Activated naive CD4-positive, alpha-beta T cell treated with anti-CD3 and anti-CD28 coated beads, Interleukin-2, amount 50 U/mL, for 72 hours (primary cell): ENCODE results near the gene SEC11A. TPM values are rescaled to one million over a fixed set of nuclear protein-coding genes. Genes with fewer than 3 reads are reported as not detected.
"Not testable (repeated sequence)": the region's sequence is repeated elsewhere in the genome, so short reads cannot be mapped to it uniquely, and the experiment has no call there.

Source experiments
- ATAC-seq, 2 donors: fragments of 150-1000 bp; cut with Tn5 transposase; 2 replicates each; pipeline ENCODE4 v1.10.0; 2021; ENCODE audit warnings: mild to moderate bottlenecking in 2 of 2, moderate library complexity in 2 of 2
- DNase-seq, 2 donors: peaks; one replicate each; pipeline ENCODE4 v3.0.0; 2021 to 2022; ENCODE audit warnings: low spot score in 2 of 2
- H3K27ac Mint-ChIP-seq, 2 donors: one replicate each; pipeline ENCODE4 v1.8.0; 2022; ENCODE audit warnings: mild to moderate bottlenecking in 2 of 2, mixed read lengths in 2 of 2
- H3K36me3 Mint-ChIP-seq, 2 donors: one replicate each; pipeline ENCODE4 v1.8.0; 2022; ENCODE audit warnings: mixed read lengths in 2 of 2
- H3K9me3 Mint-ChIP-seq, 2 donors: one replicate each; pipeline ENCODE4 v1.8.0; 2022; ENCODE audit warnings: mixed read lengths in 2 of 2
- total RNA-seq, 2 donors: library from RNA; stranded (reverse); gene quantifications; one replicate each; pipeline ENCODE4 v1.2.3, GENCODE V29; 2022

Gene SEC11A
- total RNA-seq, 2 donors from 2014 or later, result 111 to 129 TPM

GRCh38 chr15:84659904-84660781 lies 55.8 kb downstream of the SEC11A start:
- Mint-ChIP-seq H3K36me3 (no peaks in the 10 kb centered on the region), H3K9me3 (no peaks in the 10 kb centered on the region), H3K27ac (no peak overlapping the region)
- no peak for ATAC-seq
- no peak for DNase-seq

DNA sequence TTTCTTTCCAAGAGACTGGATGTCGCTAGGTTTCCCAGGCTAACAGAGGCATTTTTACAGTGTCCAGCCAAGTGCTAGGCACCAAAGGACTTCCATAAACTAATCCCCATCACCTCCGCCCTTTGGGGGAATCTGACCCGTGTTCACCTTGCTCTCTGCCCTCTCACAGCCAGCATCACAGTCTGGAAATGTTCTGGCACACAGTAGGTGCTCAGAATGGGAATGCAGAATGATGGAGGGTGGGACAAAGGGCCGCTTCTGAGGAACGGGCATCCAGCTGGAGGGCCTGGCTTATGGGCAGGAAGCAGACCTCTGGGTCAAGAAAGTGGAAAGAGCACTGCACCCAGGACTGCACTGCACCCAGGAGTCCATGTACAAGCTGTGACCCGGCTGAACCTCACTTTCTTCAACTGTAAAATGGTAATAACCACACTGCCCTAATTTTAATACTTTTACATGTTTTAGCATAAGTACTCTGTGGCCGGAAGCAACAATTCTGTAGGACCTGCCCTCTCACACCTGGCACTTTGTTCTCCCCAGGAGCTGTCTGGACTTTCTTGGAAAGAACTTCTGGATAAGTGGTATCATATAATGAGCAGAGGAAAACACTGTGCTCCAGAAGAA lies 57.0 kb downstream of the SEC11A start:
- Mint-ChIP-seq H3K36me3 (no peaks in the 10 kb centered on the region), H3K27ac (peak overlapping the region; percentile 72 to 92), H3K9me3 (no peaks in the 10 kb centered on the region)
- ATAC-seq, result no peak
- DNase-seq, result no peak

GRCh38 chr15:84658080-84658787 lies 57.7 kb downstream of the SEC11A start, which contains the start of gene NMB:
NMB (minus strand) TSS chr15:84658199; CDS start chr15:84658152, 47 bp downstream.
- peak; percentile 74 to 87 for DNase-seq
- no peaks in the 10 kb centered on the region for H3K36me3 Mint-ChIP-seq
- peak within 1 kb of the TSS; percentile 72 to 92 for H3K27ac Mint-ChIP-seq
- peak; percentile 72 to 83 for ATAC-seq
- H3K9me3 Mint-ChIP-seq, result no peaks in the 10 kb centered on the region

- H3K27ac Mint-ChIP-seq, result peak overlapping the region in 1 of 2 donors; percentile 15
- ATAC-seq (no peak), DNase-seq (no peak)
- H3K36me3 Mint-ChIP-seq, result no peaks in the 10 kb centered on the region
- no peaks in the 10 kb centered on the region for H3K9me3 Mint-ChIP-seq
These were observed 58.2 kb downstream of the SEC11A start for GRCh38 chr15:84657748-84658079.

GRCh38 chr15:84656972-84657371 lies 59.0 kb downstream of the SEC11A start:
- ATAC-seq (no peak), DNase-seq (no peak)
- H3K27ac Mint-ChIP-seq, result no peak overlapping the region
- peaks cover 6% of the 10 kb centered on the region in 2 donors for H3K36me3 Mint-ChIP-seq
- no peaks in the 10 kb centered on the region for H3K9me3 Mint-ChIP-seq

DNA sequence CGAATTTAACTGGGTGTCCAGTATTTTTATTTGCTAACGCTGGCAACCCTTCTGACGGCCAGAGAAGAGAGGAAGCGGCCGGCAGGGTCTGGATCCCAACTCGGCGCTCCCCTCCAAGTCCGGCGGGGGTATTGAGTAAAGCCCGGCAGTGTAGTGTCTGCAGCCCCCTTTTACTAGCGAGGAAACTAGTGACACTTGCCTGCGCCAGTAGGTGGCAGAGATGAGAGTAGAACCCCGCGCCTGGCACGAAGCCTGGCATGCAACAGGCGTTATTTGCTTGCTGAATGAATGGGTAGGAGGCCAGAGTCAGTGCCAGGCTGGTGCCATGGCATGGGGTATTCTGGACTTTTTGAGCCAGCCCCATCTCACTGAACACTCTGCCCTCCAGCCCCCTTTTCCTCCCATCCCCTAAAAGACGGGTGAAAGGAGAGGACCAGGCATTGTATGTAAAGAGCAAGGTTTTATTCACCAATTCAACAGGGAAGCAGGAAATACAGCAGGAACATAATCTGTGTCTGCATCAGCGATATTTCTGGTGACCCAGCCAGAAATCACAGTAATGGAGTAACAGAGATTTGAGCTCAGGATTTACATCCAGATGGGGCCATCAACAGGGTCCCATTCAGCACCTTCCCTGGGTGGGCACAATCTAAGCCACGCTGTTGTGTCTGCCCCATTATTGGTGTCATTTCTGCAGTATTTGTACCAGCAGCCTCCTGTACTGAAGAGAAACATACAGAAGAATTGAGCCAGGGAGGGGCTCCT lies 61.1 kb downstream of the SEC11A start:
- peaks cover 10 to 14% of the 10 kb centered on the region in 2 donors for H3K36me3 Mint-ChIP-seq
- peak; percentile 72 to 77 for DNase-seq

GRCh38 chr15:84653910-84654688 lies 61.8 kb downstream of the SEC11A start, which contains the start of gene WDR73:
WDR73 (minus strand) TSS chr15:84654283; CDS start chr15:84654274, 9 bp downstream.
- ATAC-seq (peak; percentile 86 to 87), DNase-seq (peak; percentile 97 to 98)
- Mint-ChIP-seq H3K9me3 (no peaks in the 10 kb centered on the region), H3K36me3 (peaks cover 10 to 17% of the 10 kb centered on the region in 2 donors), H3K27ac (peak within 1 kb of the TSS; percentile 89 to 97)

More for the DNA sequence above, 61.1 kb downstream of the SEC11A start:
- ATAC-seq, result peak; percentile 38 to 55
- H3K27ac Mint-ChIP-seq, result peak overlapping the region in 1 of 2 donors; percentile 89
- H3K9me3 Mint-ChIP-seq, result no peaks in the 10 kb centered on the region

DNA sequence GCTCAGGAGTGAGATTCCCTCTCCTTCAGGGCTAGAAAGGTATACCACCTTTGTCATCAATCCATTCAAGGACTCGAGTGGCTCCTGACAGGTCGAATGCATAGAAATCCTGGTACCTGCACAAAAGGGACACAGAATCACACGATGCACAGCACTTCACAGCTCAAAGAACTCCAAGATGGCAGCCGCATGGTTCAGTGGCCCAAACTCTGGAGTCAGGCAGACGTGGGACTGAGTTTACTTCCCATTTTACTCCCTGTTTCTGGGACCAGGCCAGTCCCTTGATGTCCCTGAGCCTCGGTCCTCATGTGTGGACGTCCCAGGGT lies 62.4 kb downstream of the SEC11A start:
- ATAC-seq, result no peak
- H3K36me3 Mint-ChIP-seq, result peaks cover 10 to 21% of the 10 kb centered on the region in 2 donors
- peak overlapping the region; percentile 89 to 97 for H3K27ac Mint-ChIP-seq
- no peak for DNase-seq
- H3K9me3 Mint-ChIP-seq, result no peaks in the 10 kb centered on the region

DNA sequence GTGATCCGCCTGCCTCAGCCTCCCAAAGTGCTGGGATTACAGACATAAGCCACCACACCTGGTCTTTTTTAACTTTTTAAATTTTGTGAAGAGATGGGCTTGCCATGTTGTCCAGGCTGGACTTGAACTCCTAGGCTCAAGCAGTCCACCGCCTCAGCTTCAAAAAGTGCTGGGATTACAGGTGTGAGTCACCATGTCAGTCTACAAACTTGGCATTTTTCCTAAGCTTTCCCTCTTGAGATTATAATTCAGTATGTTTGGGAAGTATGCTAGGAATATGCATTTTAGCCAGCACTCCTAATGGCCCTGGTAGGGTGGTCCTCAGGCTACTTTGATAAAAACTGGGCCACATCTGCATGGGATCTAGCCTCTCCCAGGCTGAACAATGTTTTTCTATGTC lies 66.2 kb downstream of the SEC11A start:
- H3K9me3 Mint-ChIP-seq, result no peaks in the 10 kb centered on the region
- DNase-seq (no peak), ATAC-seq (no peak)
- peak overlapping the region in 1 of 2 donors; percentile 14 for H3K27ac Mint-ChIP-seq
- peaks cover 13 to 26% of the 10 kb centered on the region in 2 donors for H3K36me3 Mint-ChIP-seq

DNA sequence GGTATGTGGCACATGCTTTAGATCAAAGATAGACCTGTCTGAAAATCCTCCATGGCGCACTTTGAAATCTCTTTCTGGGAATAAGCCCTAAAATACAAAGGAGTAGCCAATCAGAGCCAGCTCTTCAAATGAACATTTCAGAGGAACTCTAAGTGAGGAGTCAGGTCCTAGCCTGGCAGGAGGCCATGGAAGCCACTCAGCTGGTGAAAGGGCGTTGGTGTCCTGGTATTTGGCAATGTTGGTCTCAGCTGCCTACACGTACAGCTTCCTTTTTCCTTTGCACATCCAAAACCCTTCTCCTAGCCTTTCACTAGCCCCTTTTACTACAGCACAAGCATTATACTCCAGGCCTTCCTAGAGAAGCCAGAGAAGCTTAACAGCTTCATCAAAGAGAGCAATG lies 67.4 kb downstream of the SEC11A start:
- Mint-ChIP-seq H3K36me3 (peaks cover 13 to 26% of the 10 kb centered on the region in 2 donors), H3K27ac (peak overlapping the region; percentile 8 to 94)
- ATAC-seq, result no peak

DNA sequence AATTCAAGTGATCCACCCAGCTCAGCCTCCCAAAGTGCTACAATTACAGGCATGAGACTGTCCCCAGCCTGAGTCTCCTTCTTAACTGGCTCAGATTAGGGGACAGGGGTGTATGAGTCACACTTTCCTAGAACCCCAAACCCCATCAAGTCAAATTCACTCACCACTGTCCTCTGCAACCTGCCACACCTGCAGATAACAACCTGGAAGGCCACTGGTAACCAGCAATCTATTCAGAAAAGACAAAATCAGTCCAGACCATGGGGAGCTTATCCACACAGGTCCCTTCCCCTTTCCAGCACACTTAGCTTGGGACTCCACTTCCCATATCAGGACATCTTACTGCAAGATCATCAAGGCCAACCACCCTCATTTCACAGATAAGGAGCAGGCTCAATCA lies 68.2 kb downstream of the SEC11A start:
- DNase-seq (no peak), ATAC-seq (peak in 1 of 2 donors; percentile 35)
- Mint-ChIP-seq H3K27ac (peak overlapping the region; percentile 8 to 94), H3K36me3 (peaks cover 13 to 32% of the 10 kb centered on the region in 2 donors), H3K9me3 (no peaks in the 10 kb centered on the region)

More for the DNA sequence above, 67.4 kb downstream of the SEC11A start:
- DNase-seq, result no peak
- no peaks in the 10 kb centered on the region for H3K9me3 Mint-ChIP-seq

- peaks cover 4 to 21% of the 10 kb centered on the region in 2 donors for H3K36me3 Mint-ChIP-seq
- no peaks in the 10 kb centered on the region for H3K9me3 Mint-ChIP-seq
- DNase-seq (no peak), ATAC-seq (no peak)
- peak overlapping the region; percentile 34 to 82 for H3K27ac Mint-ChIP-seq
These were observed 69.9 kb downstream of the SEC11A start for GRCh38 chr15:84645997-84646396.

- ATAC-seq (no peak), DNase-seq (no peak)
- Mint-ChIP-seq H3K9me3 (no peaks in the 10 kb centered on the region), H3K27ac (peak overlapping the region; percentile 34 to 65), H3K36me3 (peaks cover 4 to 25% of the 10 kb centered on the region in 2 donors)
These were observed 70.4 kb downstream of the SEC11A start for GRCh38 chr15:84645496-84645895.

DNA sequence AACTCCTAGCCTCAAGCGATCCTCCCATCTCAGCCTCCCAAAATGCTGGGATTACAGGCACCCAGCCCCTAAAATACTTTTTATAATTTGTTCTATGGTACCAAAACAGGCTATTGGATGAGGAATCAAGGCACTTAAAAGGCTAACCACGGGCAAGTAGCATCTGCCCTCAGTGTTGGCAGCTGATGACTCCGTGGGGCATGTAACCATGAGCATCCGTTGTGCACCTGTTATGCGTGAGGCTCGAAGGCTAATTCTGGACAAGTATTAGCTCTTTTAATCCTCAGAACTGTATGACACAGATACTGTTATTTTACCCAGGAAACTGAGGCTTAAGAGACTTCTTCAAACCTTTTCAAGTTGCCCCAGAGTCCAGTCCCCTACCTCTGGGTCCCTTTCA lies 72.1 kb downstream of the SEC11A start:
- DNase-seq (no peak), ATAC-seq (no peak)
- H3K9me3 Mint-ChIP-seq, result no peaks in the 10 kb centered on the region
- no peak overlapping the region for H3K27ac Mint-ChIP-seq
- H3K36me3 Mint-ChIP-seq, result peaks cover 4 to 33% of the 10 kb centered on the region in 2 donors

GRCh38 chr15:84642640-84643039 lies 73.3 kb downstream of the SEC11A start:
- H3K9me3 Mint-ChIP-seq, H3K27ac Mint-ChIP-seq, DNase-seq, ATAC-seq: not testable (repeated sequence)
- peaks cover 0 to 32% of the 10 kb centered on the region in 2 donors for H3K36me3 Mint-ChIP-seq
